Liver (tissue), 9 donors: Measurements from ENCODE around the gene ZMAT2. TPM values are rescaled to one million over a fixed set of nuclear protein-coding genes. Genes with fewer than 3 reads are reported as not detected.

ENCODE experiments used
- DNase-seq: peaks from one replicate; pipeline ENCODE4 v3.0.0-alpha.2; 2017; ENCODE audit warnings: low spot score
- H3K27ac ChIP-seq, 2 donors: one replicate each; pipeline ENCODE4 v1.7.0; 2013; ENCODE audit warnings: inconsistent platforms in 2 of 2, low read length in 2 of 2, control low read depth in 1 of 2, low read depth in 1 of 2, mild to moderate bottlenecking in 1 of 2
- H3K27me3 ChIP-seq, 4 donors: one replicate each; pipeline versions ENCODE4 v1.6.1 to v1.7.0; 2013; ENCODE audit warnings: low read length in 3 of 4, inconsistent platforms in 1 of 4, mild to moderate bottlenecking in 1 of 4, moderate library complexity in 1 of 4; ENCODE audit not compliant: control insufficient read depth in 4 of 4, insufficient read depth in 4 of 4
- H3K36me3 ChIP-seq, 4 donors: one replicate each; pipeline versions ENCODE4 v1.6.1 to v1.7.0; 2013; ENCODE audit warnings: low read length in 3 of 4, mild to moderate bottlenecking in 3 of 4, low read depth in 1 of 4, moderate library complexity in 1 of 4; ENCODE audit not compliant: control insufficient read depth in 4 of 4, insufficient read depth in 3 of 4
- H3K4me1 ChIP-seq, 4 donors: one replicate each; pipeline versions ENCODE4 v1.6.1 to v1.7.0; 2013; ENCODE audit warnings: low read length in 3 of 4, mild to moderate bottlenecking in 3 of 4, moderate library complexity in 1 of 4; ENCODE audit not compliant: control insufficient read depth in 4 of 4, insufficient read depth in 4 of 4
- H3K4me3 ChIP-seq, 3 donors: one replicate each; pipeline versions ENCODE4 v1.6.1 to v1.7.0; 2013; ENCODE audit warnings: low read length in 3 of 3, control low read depth in 1 of 3, low read depth in 1 of 3, mild to moderate bottlenecking in 1 of 3
- H3K9ac ChIP-seq, 2 donors: one replicate each; pipeline ENCODE4 v1.7.0; 2013; ENCODE audit warnings: low read length in 2 of 2, mild to moderate bottlenecking in 2 of 2, moderate library complexity in 2 of 2, control low read depth in 1 of 2, low read depth in 1 of 2
- H3K9me3 ChIP-seq, 4 donors: one replicate each; pipeline versions ENCODE4 v1.6.1 to v1.7.0; 2013; ENCODE audit warnings: low read length in 3 of 4; ENCODE audit not compliant: control insufficient read depth in 4 of 4
- ATF3 ChIP-seq: IDR thresholded peaks from 2 replicates; pipeline ENCODE4 v1.6.1; 2016; ENCODE audit warnings: antibody characterized with exemption
- CTCF ChIP-seq: fragments of 150-350 bp; IDR thresholded peaks from 2 replicates; pipeline ENCODE4 v1.5.1; 2017; ENCODE audit warnings: improper control_type of control experiment, low read depth, low read length; ENCODE audit not compliant: missing input control
- EGR1 ChIP-seq, 2 donors: IDR thresholded peaks; 2 replicates each; pipeline ENCODE4 v1.6.1; 2016 to 2018; ENCODE audit warnings: antibody characterized with exemption in 2 of 2, low read depth in 2 of 2
- FOXA1 ChIP-seq: IDR thresholded peaks from 2 replicates; pipeline ENCODE4 v1.6.1; 2016; ENCODE audit warnings: antibody characterized with exemption
- GABPA ChIP-seq, 2 donors: IDR thresholded peaks in 1 of 2; conservative IDR thresholded peaks in 1 of 2; 2 replicates each; pipeline ENCODE4 v1.6.1; 2016; ENCODE audit warnings: antibody characterized with exemption in 2 of 2, mild to moderate bottlenecking in 1 of 2, moderate library complexity in 1 of 2
- HNF4A ChIP-seq, 2 donors: conservative IDR thresholded peaks; 2 replicates each; pipeline ENCODE4 v1.6.1; 2016; ENCODE audit warnings: antibody characterized with exemption in 2 of 2, mild to moderate bottlenecking in 2 of 2
- HNF4G ChIP-seq: IDR thresholded peaks from 2 replicates; pipeline ENCODE4 v1.6.1; 2016; ENCODE audit warnings: antibody characterized with exemption
- JUND ChIP-seq, 2 donors: IDR thresholded peaks; 2 replicates each; pipeline ENCODE4 v1.6.1; 2016; ENCODE audit warnings: antibody characterized with exemption in 2 of 2
- MAX ChIP-seq: IDR thresholded peaks from 2 replicates; pipeline ENCODE4 v1.6.1; 2016; ENCODE audit warnings: antibody characterized with exemption
- NR2F2 ChIP-seq: IDR thresholded peaks from 2 replicates; pipeline ENCODE4 v1.6.1; 2016; ENCODE audit warnings: antibody characterized with exemption
- RAD21 ChIP-seq, 2 donors: IDR thresholded peaks; 2 replicates each; pipeline ENCODE4 v1.6.1; 2016; ENCODE audit warnings: antibody characterized with exemption in 2 of 2, mild to moderate bottlenecking in 2 of 2
- REST ChIP-seq: IDR thresholded peaks from 2 replicates; pipeline ENCODE4 v1.6.1; 2016; ENCODE audit warnings: antibody characterized with exemption, mild to moderate bottlenecking
- RXRA ChIP-seq, 2 donors: IDR thresholded peaks; 2 replicates each; pipeline ENCODE4 v1.6.1; 2017 to 2018; ENCODE audit warnings: antibody characterized with exemption in 2 of 2, mild to moderate bottlenecking in 1 of 2
- SP1 ChIP-seq: IDR thresholded peaks from 2 replicates; pipeline ENCODE4 v1.6.1; 2018; ENCODE audit warnings: antibody characterized with exemption, mild to moderate bottlenecking
- YY1 ChIP-seq: IDR thresholded peaks from 2 replicates; pipeline ENCODE4 v1.6.1; 2016; ENCODE audit warnings: antibody characterized with exemption, mild to moderate bottlenecking
- ZBTB33 ChIP-seq: IDR thresholded peaks from 2 replicates; pipeline ENCODE4 v1.6.1; 2016; ENCODE audit warnings: antibody characterized with exemption
- WGBS: extraction: QIAGEN DNeasy Blood & Tissue Kit; methylation state at CpG from one replicate; pipeline ENCODE4 v1.1.7; 2013; 5-methylcytosine and 5-hydroxymethylcytosine counted together
- polyA plus RNA-seq, 2 donors: library from polyadenylated mRNA; stranded (reverse) in 1 of 2; unstranded in 1 of 2; fragments of 200-250 nt in 1 of 2; fragments of >200 nt in 1 of 2; fragmentation: Nextera tagmentation in 1 of 2; extraction: Ambion mirVana in 1 of 2; gene quantifications; one replicate each; pipeline versions ENCODE4 v1.2.1 to v1.2.3, GENCODE V29; 2013 to 2015
- total RNA-seq, 2 donors: library from RNA; depleted of rRNA; stranded (reverse); fragments of >200 nt; gene quantifications; one replicate each; pipeline ENCODE4 v1.2.3, GENCODE V29; 2014
- donor health status: healthy.
- donor health status: healthy.
- donor health status: healthy.
- donor health status: healthy.
- donor health status: healthy.

Gene ZMAT2
- total and polyA plus RNA-seq, 4 donors = 14.5 to 34.3 (median 22.0) TPM

GRCh38 chr5:140673187-140673976 is 26.9 kb upstream of the ZMAT2 start, which contains the start of gene DND1 (continued):
- TF ChIP-seq CTCF = no peak
- TF ChIP-seq GABPA (IDR thresholded peaks at IDR 0.05 in 1 of 2, conservative IDR thresholded peaks at IDR 0.05 in 1 of 2) = no peak
- TF ChIP-seq NR2F2 = no peak

GRCh38 chr5:140674211-140674610 is 26.0 kb upstream of the ZMAT2 start:
- WGBS = 90% methylated on average over 2 of the region's 2 CpGs
- H3K27ac ChIP-seq = no peak overlapping the region
- H3K27me3 ChIP-seq = no peaks in the 10 kb centered on the region
- TF ChIP-seq RAD21 (IDR thresholded peaks at IDR 0.05) = no peak
- TF ChIP-seq HNF4A (conservative IDR thresholded peaks at IDR 0.05) = no peak
- TF ChIP-seq ZBTB33 = no peak
- no peak for TF ChIP-seq ATF3
- TF ChIP-seq SP1 = no peak
- no peak for TF ChIP-seq YY1
- no peak for TF ChIP-seq CTCF
- TF ChIP-seq RXRA (IDR thresholded peaks at IDR 0.05) = no peak
- TF ChIP-seq HNF4G = no peak
- no peak for TF ChIP-seq MAX
- no peak for TF ChIP-seq REST
- TF ChIP-seq GABPA (IDR thresholded peaks at IDR 0.05 in 1 of 2, conservative IDR thresholded peaks at IDR 0.05 in 1 of 2) = no peak
- TF ChIP-seq EGR1 (IDR thresholded peaks at IDR 0.05; ENCODE audit: low read depth in 2 of 2) = no peak
- TF ChIP-seq JUND (IDR thresholded peaks at IDR 0.05) = no peak
- TF ChIP-seq NR2F2 = no peak
- no peak for TF ChIP-seq FOXA1
- no peak overlapping the region for H3K4me3 ChIP-seq
- no peak overlapping the region for H3K9ac ChIP-seq
- no peaks in the 10 kb centered on the region for H3K9me3 ChIP-seq
- no peak for DNase-seq
- peaks cover 7 to 65% (median 34%) of the 10 kb centered on the region in 4 donors for H3K36me3 ChIP-seq
- H3K4me1 ChIP-seq = peaks cover 0 to 1% (median 0%) of the 10 kb centered on the region in 4 donors
